ENCODE data around the gene GNAO1.

DNA sequence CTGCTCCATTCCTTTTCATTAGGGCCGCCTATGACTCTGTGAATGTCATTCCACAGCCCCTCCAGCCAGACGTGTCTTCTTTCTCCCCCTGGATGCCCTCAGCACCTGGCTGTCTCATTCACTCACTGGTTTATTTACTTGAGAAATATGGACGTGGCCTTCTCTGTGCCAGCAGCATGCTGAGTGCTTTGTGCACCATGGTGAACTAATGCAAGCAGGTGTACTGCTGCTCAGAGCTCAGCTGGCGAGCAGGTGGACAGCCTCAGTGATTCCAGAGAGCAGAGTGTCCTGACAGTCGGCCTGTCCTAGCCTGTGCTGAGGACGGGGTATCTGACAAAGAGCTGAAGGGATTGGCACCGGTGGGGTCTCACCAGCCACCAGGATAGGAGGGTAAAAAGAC, 96.7 kb downstream of the GNAO1 start:
- TF ChIP-seq, protein P1, sequence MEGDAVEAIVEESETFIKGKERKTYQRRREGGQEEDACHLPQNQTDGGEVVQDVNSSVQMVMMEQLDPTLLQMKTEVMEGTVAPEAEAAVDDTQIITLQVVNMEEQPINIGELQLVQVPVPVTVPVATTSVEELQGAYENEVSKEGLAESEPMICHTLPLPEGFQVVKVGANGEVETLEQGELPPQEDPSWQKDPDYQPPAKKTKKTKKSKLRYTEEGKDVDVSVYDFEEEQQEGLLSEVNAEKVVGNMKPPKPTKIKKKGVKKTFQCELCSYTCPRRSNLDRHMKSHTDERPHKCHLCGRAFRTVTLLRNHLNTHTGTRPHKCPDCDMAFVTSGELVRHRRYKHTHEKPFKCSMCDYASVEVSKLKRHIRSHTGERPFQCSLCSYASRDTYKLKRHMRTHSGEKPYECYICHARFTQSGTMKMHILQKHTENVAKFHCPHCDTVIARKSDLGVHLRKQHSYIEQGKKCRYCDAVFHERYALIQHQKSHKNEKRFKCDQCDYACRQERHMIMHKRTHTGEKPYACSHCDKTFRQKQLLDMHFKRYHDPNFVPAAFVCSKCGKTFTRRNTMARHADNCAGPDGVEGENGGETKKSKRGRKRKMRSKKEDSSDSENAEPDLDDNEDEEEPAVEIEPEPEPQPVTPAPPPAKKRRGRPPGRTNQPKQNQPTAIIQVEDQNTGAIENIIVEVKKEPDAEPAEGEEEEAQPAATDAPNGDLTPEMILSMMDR (IDR thresholded peaks at IDR 0.05; ENCODE audit: low read length), result no peak
- no peak for TF ChIP-seq EZH2phosphoT487 (IDR thresholded peaks at IDR 0.05; ENCODE audit: low read length)

All from MM.1S (cell line).